HK-2 (cell line): ENCODE measurements around the gene DDX31.
"Not testable (repeated sequence)": the region's sequence is repeated elsewhere in the genome, so short reads cannot be mapped to it uniquely, and the experiment has no call there.

Source experiments
- DNase-seq: peaks from one replicate; pipeline ENCODE4 v3.0.0-alpha.2; 2018; ENCODE audit not compliant: unreplicated experiment

The DDX31 gene

GRCh38 chr9:132579427-132579798, 90.4 kb downstream of the DDX31 start:
- no peak for DNase-seq

- no peak for DNase-seq
Measured at GRCh38 chr9:132578367-132578932, 91.3 kb downstream of the DDX31 start.

- DNase-seq = no peak
Measured at GRCh38 chr9:132577119-132577518, 92.7 kb downstream of the DDX31 start.

GRCh38 chr9:132575811-132576210, 94.0 kb downstream of the DDX31 start:
- no peak for DNase-seq

GRCh38 chr9:132575005-132575609, 94.7 kb downstream of the DDX31 start:
- DNase-seq = peak; percentile 82

GRCh38 chr9:132572921-132573320, 96.9 kb downstream of the DDX31 start:
- no peak for DNase-seq

GRCh38 chr9:132571806-132572600, 97.8 kb downstream of the DDX31 start:
- no peak for DNase-seq

- not testable (repeated sequence) for DNase-seq
Measured at GRCh38 chr9:132568787-132569186, 101.0 kb downstream of the DDX31 start.

GRCh38 chr9:132564526-132564925, 105.3 kb downstream of the DDX31 start:
- no peak for DNase-seq

- DNase-seq = no peak
Measured at GRCh38 chr9:132562306-132562573, 107.5 kb downstream of the DDX31 start.

GRCh38 chr9:132560616-132561202, 109.1 kb downstream of the DDX31 start:
- DNase-seq = no peak

GRCh38 chr9:132559711-132560110, 110.1 kb downstream of the DDX31 start:
- no peak for DNase-seq

GRCh38 chr9:132557159-132557558, 112.6 kb downstream of the DDX31 start:
- DNase-seq = no peak

- DNase-seq = no peak
Measured at GRCh38 chr9:132556714-132557113, 113.1 kb downstream of the DDX31 start.

GRCh38 chr9:132556235-132556634, 113.5 kb downstream of the DDX31 start:
- DNase-seq = no peak

GRCh38 chr9:132555528-132555927, 114.3 kb downstream of the DDX31 start:
- no peak for DNase-seq

GRCh38 chr9:132554755-132555154, 115.0 kb downstream of the DDX31 start:
- DNase-seq = no peak

- no peak for DNase-seq
Measured at GRCh38 chr9:132552041-132552440, 117.7 kb downstream of the DDX31 start.

- no peak for DNase-seq
Measured at GRCh38 chr9:132551556-132551955, 118.2 kb downstream of the DDX31 start.

GRCh38 chr9:132548751-132549640, 120.8 kb downstream of the DDX31 start:
- peak; percentile 12 for DNase-seq

- DNase-seq = no peak
Measured at GRCh38 chr9:132547976-132548730, 121.6 kb downstream of the DDX31 start.
